Measurements from ENCODE around the gene ESYT3. TPM values are rescaled to one million over a fixed set of nuclear protein-coding genes. Genes with fewer than 3 reads are reported as not detected.

Gene ESYT3
- total RNA-seq, 1 experiment from 2014 or later: 6.4 TPM

DNA sequence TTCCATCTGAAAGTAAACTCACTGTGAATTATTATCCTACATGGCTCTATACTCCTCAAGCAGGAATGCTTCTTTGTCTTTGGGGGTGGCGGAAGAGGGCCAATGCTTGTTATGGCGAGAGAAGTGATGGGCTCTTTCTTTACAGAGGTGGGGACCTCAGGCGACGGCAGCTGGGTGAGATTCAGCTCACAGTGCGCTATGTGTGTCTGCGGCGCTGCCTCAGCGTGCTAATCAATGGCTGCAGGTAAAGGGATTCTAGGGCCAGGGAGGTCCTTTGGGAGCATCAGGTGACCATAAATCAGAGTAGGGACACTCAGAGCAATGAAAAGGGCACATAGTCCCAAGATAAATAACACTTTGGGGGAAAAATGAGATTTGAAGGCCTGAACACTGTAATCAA lies 39.0 kb downstream of the ESYT3 start:
- no peaks in the 10 kb centered on the region for H3K27me3 ChIP-seq (ENCODE audit: insufficient read depth, low read depth)
- POLR2A ChIA-PET (ENCODE audit: unreplicated experiment): no interaction called here
- CTCF ChIA-PET: no interaction called here
- BruUV-seq (replicated peaks): no TSS peak
- no peaks in the 10 kb centered on the region for H3K36me3 ChIP-seq (ENCODE audit: low read depth)
- DNase-seq: no peak
- H3K9me2 ChIP-seq (ENCODE audit: insufficient read depth): 0 out of 2 replicates have a peak, but pooled peaks cover 4% of the 10 kb centered on the region
- intact Hi-C loops (cut with micrococcal nuclease; ENCODE audit: unreplicated experiment): no loop called here
- H3K9me3 ChIP-seq (ENCODE audit: insufficient read depth, low read depth): no peaks in the 10 kb centered on the region
- no peak overlapping the region for H3K4me3 ChIP-seq
- TF ChIP-seq EZH2 (IDR thresholded peaks at IDR 0.05; ENCODE audit: low read depth) (no peak), CTCF (conservative IDR thresholded peaks at IDR 0.05) (no peak)
- H3K4me2 ChIP-seq: no peak overlapping the region
- no peaks in the 10 kb centered on the region for H3K4me1 ChIP-seq (replicated peaks; ENCODE audit: insufficient read depth)
- no peaks in the 10 kb centered on the region for H4K20me1 ChIP-seq (ENCODE audit: insufficient read depth)
- H2AFZ ChIP-seq: no peak overlapping the region
- H3K79me2 ChIP-seq (ENCODE audit: low read depth): no peaks in the 10 kb centered on the region
- no peaks in the 10 kb centered on the region for H3F3A ChIP-seq (ENCODE audit: insufficient read depth, low read depth)
- H3K27ac ChIP-seq: no peak overlapping the region

GRCh38 chr3:138474163-138474562 lies 39.7 kb downstream of the ESYT3 start:
- no peaks in the 10 kb centered on the region for H3K9me3 ChIP-seq (ENCODE audit: insufficient read depth, low read depth)
- ChIA-PET CTCF (no interaction called here), POLR2A (ENCODE audit: unreplicated experiment) (no interaction called here)
- H2AFZ ChIP-seq: no peak overlapping the region
- no peak overlapping the region for H3K4me3 ChIP-seq
- no peak overlapping the region for H3K4me2 ChIP-seq
- BruUV-seq (replicated peaks): no TSS peak
- intact Hi-C loops (cut with micrococcal nuclease; ENCODE audit: unreplicated experiment): no loop called here
- no peak for DNase-seq
- H3F3A ChIP-seq (ENCODE audit: insufficient read depth, low read depth): no peaks in the 10 kb centered on the region
- H3K27ac ChIP-seq: no peak overlapping the region
- H4K20me1 ChIP-seq (ENCODE audit: insufficient read depth): no peaks in the 10 kb centered on the region
- no peaks in the 10 kb centered on the region for H3K4me1 ChIP-seq (replicated peaks; ENCODE audit: insufficient read depth)
- TF ChIP-seq CTCF (conservative IDR thresholded peaks at IDR 0.05) (no peak), EZH2 (IDR thresholded peaks at IDR 0.05; ENCODE audit: low read depth) (no peak)
- 0 out of 2 replicates have a peak, but pooled peaks cover 4% of the 10 kb centered on the region for H3K9me2 ChIP-seq (ENCODE audit: insufficient read depth)
- no peaks in the 10 kb centered on the region for H3K36me3 ChIP-seq (ENCODE audit: low read depth)
- H3K79me2 ChIP-seq (ENCODE audit: low read depth): no peaks in the 10 kb centered on the region
- H3K27me3 ChIP-seq (ENCODE audit: insufficient read depth, low read depth): no peaks in the 10 kb centered on the region

DNA sequence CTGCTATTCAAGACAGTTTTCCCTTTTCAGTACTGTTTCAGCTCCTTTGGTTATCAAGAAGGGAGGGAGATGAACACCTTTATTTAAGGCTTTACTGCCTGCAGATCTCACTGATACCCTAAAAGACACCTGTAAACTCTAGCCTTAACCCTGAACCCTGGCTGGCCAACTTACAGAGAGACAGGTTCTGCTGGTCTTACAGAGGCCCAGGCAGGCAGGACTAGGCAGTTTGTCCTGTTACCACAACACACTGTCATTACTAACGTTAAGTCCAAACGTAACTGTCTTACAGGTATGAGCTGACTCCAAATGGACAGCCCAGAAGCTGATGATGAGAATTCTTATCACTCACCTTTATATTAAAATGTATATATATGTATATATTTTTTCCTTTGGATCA lies 42.1 kb downstream of the ESYT3 start:
- Histone ChIP-seq H3K9me2 (ENCODE audit: insufficient read depth) (no peaks in the 10 kb centered on the region), H3K9me3 (ENCODE audit: insufficient read depth, low read depth) (no peaks in the 10 kb centered on the region), H3K4me1 (replicated peaks; ENCODE audit: insufficient read depth) (no peaks in the 10 kb centered on the region), H3K4me3 (no peak overlapping the region), H3F3A (ENCODE audit: insufficient read depth, low read depth) (no peaks in the 10 kb centered on the region), H2AFZ (no peak overlapping the region), H3K27me3 (ENCODE audit: insufficient read depth, low read depth) (no peaks in the 10 kb centered on the region), H3K36me3 (ENCODE audit: low read depth) (no peaks in the 10 kb centered on the region), H3K79me2 (ENCODE audit: low read depth) (no peaks in the 10 kb centered on the region), H3K4me2 (no peak overlapping the region), H4K20me1 (ENCODE audit: insufficient read depth) (no peaks in the 10 kb centered on the region), H3K27ac (no peak overlapping the region)
- no peak for TF ChIP-seq EZH2 (IDR thresholded peaks at IDR 0.05; ENCODE audit: low read depth)
- TF ChIP-seq CTCF (conservative IDR thresholded peaks at IDR 0.05): no peak
- ChIA-PET CTCF (no interaction called here), POLR2A (ENCODE audit: unreplicated experiment) (no interaction called here)
- intact Hi-C loops (cut with micrococcal nuclease; ENCODE audit: unreplicated experiment): loop anchor here (5.0 kb wide), 1 partner anchor 441 kb away; no protein-coding TSS in a partner anchor
- no peak for DNase-seq
- no TSS peak for BruUV-seq (replicated peaks)

Data from PC-9 (cell line).